HT1080 (cell line): ENCODE data around the gene IKZF3. TPM values are rescaled to one million over a fixed set of nuclear protein-coding genes. Genes with fewer than 3 reads are reported as not detected.
"Not testable (repeated sequence)": the region's sequence is repeated elsewhere in the genome, so short reads cannot be mapped to it uniquely, and the experiment has no call there.

ENCODE experiments used
- DNase-seq: peaks from one replicate; pipeline ENCODE4 v3.0.0-alpha.2; 2015; ENCODE audit warnings: low read depth
- small RNA-seq: library from RNA; depleted of rRNA; stranded (forward); fragments of <200 nt; gene quantifications from one replicate; pipeline ENCODE3, GENCODE V24; 2014
- total RNA-seq: library from RNA; depleted of rRNA; stranded (reverse); fragments of >200 nt; shearing (Covaris generic); gene quantifications from 2 replicates; pipeline ENCODE4 v1.2.3, GENCODE V29; 2014; rRNA removed

IKZF3 gene
- total RNA-seq, 1 experiment from 2014 or later: not detected

DNA sequence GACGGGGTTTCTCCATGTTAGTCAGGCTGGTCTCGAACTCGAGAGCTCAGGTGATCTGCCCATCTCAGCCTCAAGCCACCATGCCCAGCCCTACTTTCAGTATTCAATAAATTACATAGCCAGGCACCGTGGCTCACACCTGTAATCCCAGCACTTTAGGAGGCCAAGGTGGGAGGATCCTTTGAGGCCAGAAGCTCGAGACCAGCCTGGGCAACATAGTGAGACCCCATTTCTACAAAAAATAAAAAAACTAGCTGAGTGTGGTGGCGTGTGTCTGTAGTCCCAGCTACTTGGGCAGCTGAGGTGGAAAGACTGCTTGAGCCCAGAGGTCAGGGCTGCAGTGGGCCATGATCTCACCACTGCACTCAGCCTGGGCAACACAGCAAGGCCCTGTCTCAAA lies 142.0 kb downstream of the IKZF3 start:
- DNase-seq: no peak

DNA sequence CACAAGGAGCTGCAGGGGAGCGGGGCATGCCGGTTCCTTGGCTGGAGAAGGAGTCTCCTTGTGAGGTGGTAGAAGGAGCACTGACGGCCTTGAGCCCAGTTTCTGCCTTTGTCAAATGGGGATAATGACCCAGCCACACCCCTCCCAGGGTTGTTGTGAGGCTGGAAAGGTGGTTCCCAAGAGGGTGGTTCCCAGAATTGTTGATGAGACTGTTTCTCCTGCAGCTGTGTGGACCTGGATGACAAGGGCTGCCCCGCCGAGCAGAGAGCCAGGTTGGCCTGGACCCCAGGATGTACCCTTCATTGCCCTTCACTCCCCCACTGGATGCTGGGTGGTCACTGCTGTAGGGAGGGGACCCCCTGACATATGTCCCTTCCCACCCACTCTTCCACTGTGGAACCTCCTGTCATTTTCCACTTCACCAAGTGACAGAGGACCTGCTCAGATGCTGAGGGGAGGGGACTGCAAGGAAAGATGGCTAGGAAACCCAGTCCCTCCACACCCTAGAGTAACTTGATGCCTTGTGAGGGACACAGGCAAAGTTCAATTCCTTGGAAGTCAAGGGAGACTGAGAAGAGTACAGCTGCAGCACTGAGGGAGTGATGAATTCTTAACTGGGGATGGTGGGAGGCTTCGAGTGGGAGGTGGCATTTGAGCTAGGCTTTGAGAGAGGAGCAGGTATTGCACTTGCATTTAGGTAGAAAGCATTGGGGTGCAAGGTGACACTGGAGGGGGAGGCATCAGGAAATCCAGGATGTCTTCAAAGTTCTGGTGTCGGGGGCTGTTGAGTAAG lies 144.4 kb downstream of the IKZF3 start:
- no peak for DNase-seq

DNA sequence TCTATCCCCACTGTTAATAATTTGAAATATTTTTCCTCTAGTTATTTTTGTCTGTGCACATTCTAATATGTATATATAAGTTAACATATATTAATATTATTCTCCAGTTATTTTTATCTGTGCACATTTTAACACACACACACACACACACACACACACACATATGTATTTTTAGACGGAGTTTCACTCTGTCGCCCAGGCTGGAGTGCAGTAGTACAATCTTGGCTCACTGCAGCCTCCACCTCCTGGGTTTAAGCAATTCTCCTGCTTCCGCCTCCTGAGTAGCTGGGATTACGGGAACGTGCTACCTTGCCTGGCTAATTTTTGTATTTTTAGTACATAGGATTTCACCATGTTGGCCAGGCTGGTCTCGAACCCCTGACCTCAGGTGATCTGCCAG lies 146.5 kb downstream of the IKZF3 start:
- no peak for DNase-seq

GRCh38 chr17:39716879-39717536 lies 147.1 kb downstream of the IKZF3 start:
- DNase-seq: no peak

DNA sequence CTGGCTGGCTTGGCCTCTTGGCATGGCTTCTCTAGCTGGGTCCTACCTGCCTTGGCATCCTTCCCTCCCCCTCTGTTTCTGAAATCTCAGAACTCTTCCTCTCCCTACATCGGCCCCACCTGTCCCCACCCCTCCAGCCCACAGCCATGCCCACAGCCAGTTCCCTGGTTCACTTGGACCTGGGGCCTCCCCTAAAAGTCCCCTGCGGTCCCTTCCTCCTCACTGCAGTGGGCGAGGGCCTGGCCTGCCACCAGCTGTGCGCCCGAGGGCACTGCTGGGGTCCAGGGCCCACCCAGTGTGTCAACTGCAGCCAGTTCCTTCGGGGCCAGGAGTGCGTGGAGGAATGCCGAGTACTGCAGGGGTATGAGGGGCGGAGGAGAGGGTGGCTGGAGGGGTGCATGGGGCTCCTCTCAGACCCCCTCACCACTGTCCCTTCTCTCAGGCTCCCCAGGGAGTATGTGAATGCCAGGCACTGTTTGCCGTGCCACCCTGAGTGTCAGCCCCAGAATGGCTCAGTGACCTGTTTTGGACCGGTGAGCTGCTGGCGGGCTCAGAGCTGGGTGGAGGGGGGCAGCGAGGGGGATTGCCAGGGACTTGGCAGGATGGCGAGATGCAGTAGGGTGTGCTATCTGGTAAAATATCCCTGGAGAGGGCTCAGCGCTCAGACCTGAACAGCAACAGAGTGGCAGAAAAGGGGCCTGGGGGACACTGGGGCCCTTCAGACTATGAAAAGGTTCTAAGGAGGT lies 147.9 kb downstream of the IKZF3 start:
- no peak for DNase-seq

DNA sequence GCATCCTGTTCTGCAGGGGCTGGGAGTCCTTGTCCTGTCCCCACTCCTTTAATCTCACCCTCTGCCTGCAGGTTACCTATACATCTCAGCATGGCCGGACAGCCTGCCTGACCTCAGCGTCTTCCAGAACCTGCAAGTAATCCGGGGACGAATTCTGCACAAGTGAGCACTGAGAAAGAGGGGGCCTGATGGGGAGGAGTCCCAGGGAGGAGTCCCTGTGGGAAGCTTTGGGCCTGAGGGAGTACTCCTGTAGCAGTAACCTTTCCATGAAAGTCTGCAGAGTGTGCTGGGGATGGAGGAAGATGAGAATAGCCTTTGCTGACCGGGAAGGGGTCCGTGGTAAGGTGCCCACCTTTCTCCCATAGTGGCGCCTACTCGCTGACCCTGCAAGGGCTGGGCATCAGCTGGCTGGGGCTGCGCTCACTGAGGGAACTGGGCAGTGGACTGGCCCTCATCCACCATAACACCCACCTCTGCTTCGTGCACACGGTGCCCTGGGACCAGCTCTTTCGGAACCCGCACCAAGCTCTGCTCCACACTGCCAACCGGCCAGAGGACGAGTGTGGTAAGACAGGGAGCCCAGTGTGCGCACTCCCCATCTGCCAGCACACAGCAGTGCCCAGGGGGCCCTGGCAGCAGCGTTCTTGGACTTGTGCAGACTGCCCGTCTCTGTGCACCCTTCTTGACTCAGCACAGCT lies 148.6 kb downstream of the IKZF3 start:
- DNase-seq: no peak

DNA sequence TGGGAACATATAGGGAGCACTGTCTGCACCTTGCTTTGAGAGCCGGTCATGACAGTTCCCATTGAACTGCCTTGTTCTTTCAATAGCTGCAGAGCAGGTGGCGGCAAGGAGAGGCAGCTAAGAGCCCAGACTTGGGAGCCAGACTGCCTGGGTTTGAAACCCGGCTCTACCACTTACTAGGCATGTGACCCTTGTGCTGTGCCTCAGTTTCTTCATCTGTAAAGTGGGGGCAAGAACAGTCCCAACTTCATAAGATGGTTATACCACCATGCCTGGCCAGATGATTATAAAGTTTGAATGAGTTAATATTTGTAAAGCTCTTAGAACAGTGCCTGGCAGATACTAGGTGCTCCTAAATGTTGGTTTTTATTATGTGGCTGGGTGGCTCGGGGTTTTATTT lies 149.9 kb downstream of the IKZF3 start:
- no peak for DNase-seq

DNA sequence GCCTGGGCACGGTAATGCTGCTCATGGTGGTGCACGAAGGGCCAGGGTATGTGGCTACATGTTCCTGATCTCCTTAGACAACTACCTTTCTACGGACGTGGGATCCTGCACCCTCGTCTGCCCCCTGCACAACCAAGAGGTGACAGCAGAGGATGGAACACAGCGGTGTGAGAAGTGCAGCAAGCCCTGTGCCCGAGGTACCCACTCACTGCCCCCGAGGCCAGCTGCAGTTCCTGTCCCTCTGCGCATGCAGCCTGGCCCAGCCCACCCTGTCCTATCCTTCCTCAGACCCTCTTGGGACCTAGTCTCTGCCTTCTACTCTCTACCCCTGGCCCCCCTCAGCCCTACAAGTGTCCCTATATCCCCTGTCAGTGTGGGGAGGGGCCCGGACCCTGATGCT lies 152.3 kb downstream of the IKZF3 start:
- DNase-seq: no peak

- not testable (repeated sequence) for DNase-seq
Measured at GRCh38 chr17:39711071-39711470, 153.0 kb downstream of the IKZF3 start.

GRCh38 chr17:39709998-39710964 lies 153.8 kb downstream of the IKZF3 start:
- no peak for DNase-seq

DNA sequence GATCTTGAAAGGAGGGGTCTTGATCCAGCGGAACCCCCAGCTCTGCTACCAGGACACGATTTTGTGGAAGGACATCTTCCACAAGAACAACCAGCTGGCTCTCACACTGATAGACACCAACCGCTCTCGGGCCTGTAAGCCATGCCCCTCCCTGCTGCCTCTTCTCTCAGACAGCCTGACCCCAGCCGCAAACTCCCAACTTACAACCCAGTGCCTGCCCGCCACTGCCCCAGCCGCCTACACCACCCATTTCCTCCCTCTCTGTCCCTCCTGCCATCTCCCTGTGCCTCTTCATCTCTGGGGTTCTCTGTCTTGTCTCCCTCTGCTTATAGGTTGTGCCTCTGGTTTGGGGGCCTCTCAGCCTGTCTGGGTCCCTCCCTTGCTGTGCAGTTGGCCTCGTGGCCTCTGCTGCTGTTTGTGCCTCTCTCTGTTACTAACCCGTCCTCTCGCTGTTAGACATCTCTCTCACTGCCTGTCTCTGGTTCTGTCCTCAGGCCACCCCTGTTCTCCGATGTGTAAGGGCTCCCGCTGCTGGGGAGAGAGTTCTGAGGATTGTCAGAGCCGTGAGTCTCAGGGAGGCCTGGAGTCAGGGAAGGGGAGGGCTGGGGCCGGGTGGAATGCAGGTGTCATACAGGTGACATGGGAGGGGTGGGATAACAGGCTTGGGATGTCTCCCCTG lies 154.7 kb downstream of the IKZF3 start:
- DNase-seq: no peak

Small RNAs within 50 kb of the gene (small RNA-seq; reads per million reads assigned to genes)
- not detected for gene AC090844.1
- gene MIR4728: not detected

Other genes with a start within 250 kb of the IKZF3 start
- gene PPP1R1B, start 237.4 kb downstream of the IKZF3 start, total RNA-seq: 0.30 TPM in 1 of 2 replicates, not detected in the other
- gene STARD3, start 227.2 kb downstream of the IKZF3 start, total RNA-seq: 37.5 and 71.5 TPM in 2 replicates
- 1.00 TPM in 1 of 2 replicates, not detected in the other for gene TCAP, start 199.0 kb downstream of the IKZF3 start, total RNA-seq
- not detected in 2 replicates for gene PNMT, start 195.9 kb downstream of the IKZF3 start, total RNA-seq
- 4.3 and 6.2 TPM in 2 replicates for gene PGAP3, start 176.3 kb downstream of the IKZF3 start, total RNA-seq
- 17.1 and 17.8 TPM in 2 replicates for gene ERBB2, start 164.2 kb downstream of the IKZF3 start, total RNA-seq
- gene MIEN1, start 133.8 kb downstream of the IKZF3 start, total RNA-seq: 44.2 and 58.1 TPM in 2 replicates
- gene GRB7, start 126.4 kb downstream of the IKZF3 start, total RNA-seq: 0.07 TPM in 1 of 2 replicates, not detected in the other
- not detected in 2 replicates for gene ZPBP2, start 3.9 kb upstream of the IKZF3 start, total RNA-seq
- gene GSDMB, start 54.3 kb upstream of the IKZF3 start, total RNA-seq: 0.03 and 0.30 TPM in 2 replicates
- gene ORMDL3, start 63.3 kb upstream of the IKZF3 start, total RNA-seq: 19.6 and 20.9 TPM in 2 replicates
- not detected in 2 replicates for gene LRRC3C, start 63.4 kb upstream of the IKZF3 start, total RNA-seq
- not detected in 2 replicates for gene GSDMA, start 98.7 kb upstream of the IKZF3 start, total RNA-seq
- 229 and 243 TPM in 2 replicates for gene PSMD3, start 116.5 kb upstream of the IKZF3 start, total RNA-seq
- gene CSF3, start 151.1 kb upstream of the IKZF3 start, total RNA-seq: not detected in 2 replicates
- 35.9 and 38.3 TPM in 2 replicates for gene MED24, start 190.1 kb upstream of the IKZF3 start, total RNA-seq
- gene THRA, start 198.7 kb upstream of the IKZF3 start, total RNA-seq: 12.6 and 14.8 TPM in 2 replicates
- 1.8 and 2.8 TPM in 2 replicates for gene NR1D1, start 236.3 kb upstream of the IKZF3 start, total RNA-seq